CD4-positive, alpha-beta T cell treated with Interleukin-17A for 4 hours (primary cell): Measurements from ENCODE around the gene DIP2C.
"Not testable (repeated sequence)": the region's sequence is repeated elsewhere in the genome, so short reads cannot be mapped to it uniquely, and the experiment has no call there.

ENCODE experiments used
- DNase-seq: peaks from one replicate; pipeline ENCODE4 v3.0.0-alpha.2; 2020; ENCODE audit warnings: mixed read lengths

DIP2C gene

DNA sequence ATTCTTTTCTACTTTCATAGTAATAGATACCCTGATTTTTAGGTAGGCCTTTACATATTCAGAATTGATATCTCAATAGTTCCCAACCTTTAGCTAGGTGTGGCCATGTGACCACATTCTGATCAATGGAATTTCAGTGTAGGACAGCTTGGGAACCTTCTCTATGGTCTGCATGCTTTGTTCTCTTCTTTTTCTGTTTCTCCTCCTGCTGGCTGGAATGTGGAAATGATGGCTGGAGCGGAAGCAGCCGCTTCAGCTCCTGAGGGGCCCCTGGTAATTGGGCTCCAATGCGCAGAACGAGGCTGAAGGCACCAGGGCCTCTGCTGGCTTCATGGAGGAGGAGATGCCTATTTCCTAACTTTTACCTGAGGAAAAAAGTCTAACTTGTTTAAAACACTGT is 401.7 kb downstream of the DIP2C start:
- no peak for DNase-seq

GRCh38 chr10:287026-287709 is 402.3 kb downstream of the DIP2C start:
- DNase-seq: no peak

DNA sequence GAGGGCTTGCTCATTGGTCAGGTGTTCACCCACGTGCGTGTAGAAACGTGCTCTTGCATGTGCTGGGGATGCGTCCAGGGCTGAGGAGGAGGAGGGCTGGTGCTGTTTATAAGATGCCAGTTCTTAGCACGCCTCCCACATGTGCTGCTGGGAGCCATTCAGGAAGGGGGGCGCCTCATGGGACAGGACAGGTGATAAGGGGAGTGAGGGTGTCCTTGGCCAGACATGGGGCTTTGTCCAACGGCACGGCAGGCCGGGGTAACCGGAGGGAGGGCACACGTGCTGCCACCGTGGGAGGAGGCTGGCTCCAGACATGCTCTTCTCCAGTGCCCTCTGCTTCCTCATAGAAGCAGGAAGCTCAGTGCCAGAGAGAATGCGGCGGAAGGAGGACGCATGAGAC is 404.3 kb downstream of the DIP2C start:
- DNase-seq: no peak

DNA sequence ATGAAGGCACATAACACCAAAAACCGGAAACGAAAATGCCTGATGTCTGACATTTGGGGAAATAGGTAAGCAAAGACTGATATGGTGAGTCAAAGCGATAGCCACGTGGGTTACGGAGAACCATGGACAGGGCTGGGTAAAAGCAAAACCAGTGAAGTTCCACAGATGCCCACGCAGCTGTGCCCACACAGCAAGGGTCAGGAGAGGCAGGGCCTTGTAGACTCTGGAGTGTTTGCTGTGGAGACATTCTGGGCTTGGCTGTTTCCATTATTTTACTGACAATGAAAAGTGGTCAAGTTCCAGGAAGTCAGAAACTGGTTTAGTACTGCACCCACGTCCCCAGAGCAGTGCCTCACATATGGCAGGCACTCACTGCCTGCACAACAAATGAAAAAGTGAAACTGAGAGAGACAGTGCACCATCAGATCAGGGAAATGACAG is 405.5 kb downstream of the DIP2C start:
- no peak for DNase-seq

- no peak for DNase-seq
Observed at GRCh38 chr10:283140-283479, 406.4 kb downstream of the DIP2C start.

- DNase-seq: no peak
Observed at GRCh38 chr10:282294-283139, 407.0 kb downstream of the DIP2C start.

DNA sequence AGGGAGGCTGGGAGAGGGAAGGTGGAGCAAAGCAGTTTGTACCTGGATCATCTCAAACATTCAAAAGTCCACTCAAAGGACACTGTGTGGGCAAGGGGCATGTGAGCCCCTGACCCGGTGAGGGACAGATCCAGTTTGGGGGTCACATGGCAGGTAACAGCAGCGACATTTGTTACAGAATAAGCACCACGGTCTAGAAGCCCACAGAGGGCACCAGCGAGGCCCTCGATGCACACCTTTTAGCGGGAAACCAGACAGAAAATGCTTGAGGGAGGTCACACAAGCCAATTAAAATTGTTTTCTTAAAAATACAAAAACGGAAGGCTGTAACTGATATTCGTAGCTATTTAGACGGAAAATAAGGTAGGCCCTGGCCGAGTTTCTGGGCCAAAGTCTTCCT is 409.8 kb downstream of the DIP2C start:
- no peak for DNase-seq

GRCh38 chr10:279232-279631 is 410.2 kb downstream of the DIP2C start:
- no peak for DNase-seq

- no peak for DNase-seq
Observed at GRCh38 chr10:278707-279106, 410.8 kb downstream of the DIP2C start.

DNA sequence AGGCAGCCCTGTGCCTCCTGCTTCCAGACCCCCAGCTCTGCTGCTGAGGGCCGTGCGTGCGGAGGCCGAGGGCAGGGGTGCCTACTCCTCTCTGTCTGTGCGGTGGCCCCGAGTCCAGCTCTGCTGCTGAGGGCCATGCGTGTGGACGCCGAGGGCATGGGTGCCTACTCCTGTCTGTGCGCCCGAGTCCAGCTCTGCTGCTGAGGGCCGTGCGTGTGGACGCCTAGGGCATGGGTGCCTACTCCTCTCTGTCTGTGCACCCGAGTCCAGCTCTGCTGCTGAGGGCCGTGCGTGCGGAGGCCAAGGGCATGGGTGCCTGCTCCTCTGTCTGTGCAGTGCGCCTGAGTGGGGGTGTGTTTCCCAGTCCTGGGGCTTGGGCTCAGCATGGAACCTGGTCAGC is 411.5 kb downstream of the DIP2C start:
- DNase-seq: no peak

DNA sequence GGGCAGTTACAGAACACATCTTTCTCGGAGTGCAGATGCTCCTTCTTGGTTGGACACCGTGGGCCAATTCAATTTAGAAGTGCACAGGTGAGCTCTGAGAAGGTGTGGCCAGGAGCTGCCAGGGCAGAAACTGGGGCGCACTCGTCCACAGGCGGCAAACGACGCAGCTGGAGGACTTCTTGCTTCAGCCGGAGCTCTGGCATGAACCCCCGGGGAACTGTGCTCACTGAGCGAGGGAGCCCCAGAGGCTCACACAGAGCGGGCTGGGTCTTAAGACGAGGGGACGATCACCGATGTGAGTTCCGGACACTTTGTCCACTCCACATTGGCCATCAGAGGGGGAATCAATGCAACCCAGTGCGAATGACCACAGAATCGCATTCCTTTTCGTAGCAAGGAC is 413.8 kb downstream of the DIP2C start:
- no peak for DNase-seq

DNA sequence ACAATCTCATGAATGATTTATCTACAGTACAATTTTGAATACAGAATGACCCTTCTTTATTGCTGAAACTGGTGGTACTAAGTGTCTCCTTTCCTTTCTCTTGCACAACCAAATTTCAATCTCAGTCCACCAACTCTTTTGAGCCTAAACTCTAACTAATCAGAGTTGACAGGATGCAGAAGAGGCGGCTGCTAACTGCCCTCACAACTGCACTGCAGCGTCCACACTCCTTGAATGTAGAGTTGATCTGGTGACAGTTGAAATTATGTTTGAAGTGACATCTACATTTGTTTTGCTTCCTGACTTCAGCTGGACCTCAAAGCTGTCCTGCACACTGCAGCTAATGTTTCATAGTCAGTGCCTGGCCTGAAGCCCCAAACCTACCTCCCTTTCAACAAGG is 414.6 kb downstream of the DIP2C start:
- no peak for DNase-seq

DNA sequence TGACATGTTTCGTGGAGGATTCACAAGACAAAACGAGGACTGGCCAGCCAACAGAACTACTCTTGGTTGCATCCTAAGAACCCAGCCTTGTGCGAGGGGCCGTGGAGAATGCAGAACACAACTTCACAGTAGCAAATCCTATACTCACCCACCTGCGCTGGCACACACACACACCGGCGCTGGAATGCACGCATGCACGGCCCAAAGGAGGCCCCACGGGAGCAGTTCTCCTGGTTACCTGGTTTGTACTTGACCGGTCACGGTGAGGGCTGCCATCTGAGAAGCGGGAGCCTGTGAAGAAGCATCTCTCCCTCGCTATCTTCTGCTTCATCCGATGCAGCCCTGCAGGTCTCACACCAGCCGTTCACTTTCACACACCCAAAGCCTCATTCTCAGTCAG is 416.4 kb downstream of the DIP2C start:
- DNase-seq: no peak

DNA sequence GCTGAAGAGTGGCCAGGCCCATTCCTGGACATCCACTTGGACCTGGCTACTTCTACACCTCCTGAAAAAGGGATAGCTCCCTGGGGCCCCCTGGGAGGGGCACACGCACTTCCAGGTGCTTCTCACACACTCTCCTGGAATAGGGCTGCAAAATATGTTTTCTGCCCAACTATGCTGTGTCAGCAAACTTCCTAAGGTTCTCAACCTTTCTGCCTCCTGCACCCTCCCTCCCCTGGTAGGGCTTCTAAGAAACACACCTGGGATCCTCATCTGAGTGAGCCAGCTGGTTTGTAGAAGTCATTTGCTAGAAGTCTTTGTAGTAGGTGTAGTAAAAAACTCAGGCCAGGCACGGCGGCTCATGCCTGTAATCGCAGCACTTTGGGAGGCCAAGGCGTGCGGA is 417.7 kb downstream of the DIP2C start:
- no peak for DNase-seq

DNA sequence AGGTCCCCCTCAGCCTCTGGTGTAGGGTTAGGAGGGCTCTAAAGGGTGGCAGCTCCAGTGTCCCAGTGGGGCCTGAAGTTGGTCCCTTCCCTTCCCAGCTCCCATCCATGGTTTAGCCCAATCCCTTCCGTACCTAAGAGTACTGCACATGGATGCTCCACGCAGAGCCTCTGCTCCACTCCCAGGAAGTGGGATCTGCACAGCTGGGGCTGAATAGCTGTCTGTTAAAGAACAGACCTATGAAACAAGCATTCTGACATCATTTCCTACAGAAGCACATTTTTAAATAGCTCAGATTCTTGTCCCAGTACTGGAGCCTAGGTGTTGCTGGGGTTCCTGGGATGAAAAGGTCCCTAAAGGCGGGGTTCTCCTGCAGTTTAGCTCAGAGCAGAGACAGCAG is 418.3 kb downstream of the DIP2C start:
- no peak for DNase-seq

DNA sequence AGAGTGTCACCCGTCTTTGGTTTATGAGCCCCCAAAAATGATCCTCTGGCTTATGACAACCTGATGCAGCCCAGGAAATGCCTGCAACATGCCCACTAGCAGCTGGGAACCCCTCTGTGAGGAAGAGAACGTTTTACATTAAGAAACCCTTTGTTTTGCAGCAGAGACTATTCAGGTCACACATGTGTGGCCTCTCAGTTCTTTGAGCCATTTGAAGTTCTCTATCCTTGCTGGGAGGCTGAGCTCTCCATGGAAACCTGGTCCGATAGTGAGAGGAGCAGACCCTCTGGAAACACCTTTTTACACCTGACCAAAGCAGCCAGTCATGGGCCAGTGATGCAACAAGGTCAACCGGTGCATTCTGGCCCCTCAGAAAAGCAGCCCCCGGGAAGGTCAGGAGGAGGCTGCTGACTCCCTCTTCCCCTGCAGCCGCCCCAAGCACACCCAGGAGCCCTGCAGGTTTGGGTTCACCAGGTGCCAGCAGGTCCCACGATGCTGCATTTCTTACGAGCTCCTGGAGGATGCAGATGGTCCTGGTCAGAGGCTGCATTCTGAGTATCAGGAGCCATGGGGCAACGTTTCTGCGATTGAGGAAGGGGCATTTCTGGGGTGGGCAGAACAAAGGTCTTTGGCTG is 419.9 kb downstream of the DIP2C start:
- DNase-seq: no peak

GRCh38 chr10:267705-268104 is 421.8 kb downstream of the DIP2C start:
- no peak for DNase-seq

DNA sequence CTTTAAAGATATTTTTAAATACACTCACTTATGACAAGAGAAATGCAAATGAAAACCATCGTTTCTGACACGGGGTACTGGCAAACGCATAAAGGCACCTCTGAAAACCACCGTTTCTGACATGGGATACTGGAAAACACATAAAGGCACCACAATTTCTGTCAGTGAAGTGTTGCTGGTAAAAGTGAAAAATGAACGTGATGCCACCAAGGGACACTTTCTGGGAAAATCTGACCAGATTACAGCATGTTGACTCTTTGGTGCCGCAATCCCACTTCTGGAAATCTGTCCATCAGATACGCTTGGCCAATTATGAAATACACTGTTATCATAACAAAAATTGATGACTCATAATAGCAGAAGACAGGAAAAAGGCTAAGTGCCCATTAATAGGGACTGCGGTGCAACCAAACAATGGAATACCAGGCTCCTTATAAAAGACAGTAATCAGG is 422.5 kb downstream of the DIP2C start:
- no peak for DNase-seq

DNA sequence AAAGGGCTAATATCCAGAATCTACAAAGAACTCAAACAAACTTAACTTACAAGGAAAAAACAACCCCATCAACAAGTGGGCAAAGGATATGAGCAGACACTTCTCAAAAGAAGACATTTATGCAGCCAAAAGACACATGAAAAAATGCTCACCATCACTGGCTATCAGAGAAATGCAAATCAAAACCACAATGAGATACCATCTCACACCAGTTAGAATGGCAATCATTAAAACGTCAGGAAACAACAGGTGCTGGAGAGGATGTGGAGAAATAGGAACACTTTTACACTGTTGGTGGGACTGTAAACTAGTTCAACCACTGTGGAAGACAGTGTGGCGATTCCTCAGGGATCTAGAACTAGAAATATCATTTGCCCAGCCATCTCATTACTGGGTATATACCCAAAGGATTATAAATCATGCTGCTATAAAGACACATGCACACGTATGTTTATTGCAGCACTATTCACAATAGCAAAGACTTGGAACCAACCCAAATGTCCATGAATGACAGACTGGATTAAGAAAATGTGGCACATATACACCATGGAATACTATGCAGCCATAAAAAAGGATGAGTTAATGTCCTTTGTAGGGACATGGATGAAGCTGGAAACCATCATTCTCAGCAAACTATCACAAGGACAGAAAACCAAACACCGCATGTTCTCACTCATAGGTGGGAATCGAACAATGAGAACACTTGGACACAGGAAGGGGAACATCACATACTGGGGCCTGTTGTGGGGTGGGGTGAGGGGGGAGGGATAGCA is 423.5 kb downstream of the DIP2C start:
- not testable (repeated sequence) for DNase-seq

DNA sequence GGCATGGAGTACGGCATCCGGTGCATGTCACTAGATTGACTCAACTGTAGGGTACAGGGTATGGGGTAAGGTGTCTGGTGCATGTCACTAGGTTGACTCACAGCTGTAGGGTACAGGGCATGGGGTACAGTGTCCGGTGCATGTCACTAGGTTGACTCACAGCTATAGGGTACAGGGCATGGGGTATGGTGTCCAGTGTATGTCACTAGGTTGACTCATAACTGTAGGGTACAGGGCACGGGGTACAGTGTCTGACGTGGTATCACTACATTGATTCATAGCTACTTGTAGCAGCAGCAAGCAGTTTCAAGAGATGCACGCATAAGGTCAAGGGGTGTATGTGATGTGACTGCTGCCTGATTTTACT is 424.4 kb downstream of the DIP2C start:
- DNase-seq: not testable (repeated sequence)

GRCh38 chr10:264160-265073 is 425.1 kb downstream of the DIP2C start:
- DNase-seq: not testable (repeated sequence)

DNA sequence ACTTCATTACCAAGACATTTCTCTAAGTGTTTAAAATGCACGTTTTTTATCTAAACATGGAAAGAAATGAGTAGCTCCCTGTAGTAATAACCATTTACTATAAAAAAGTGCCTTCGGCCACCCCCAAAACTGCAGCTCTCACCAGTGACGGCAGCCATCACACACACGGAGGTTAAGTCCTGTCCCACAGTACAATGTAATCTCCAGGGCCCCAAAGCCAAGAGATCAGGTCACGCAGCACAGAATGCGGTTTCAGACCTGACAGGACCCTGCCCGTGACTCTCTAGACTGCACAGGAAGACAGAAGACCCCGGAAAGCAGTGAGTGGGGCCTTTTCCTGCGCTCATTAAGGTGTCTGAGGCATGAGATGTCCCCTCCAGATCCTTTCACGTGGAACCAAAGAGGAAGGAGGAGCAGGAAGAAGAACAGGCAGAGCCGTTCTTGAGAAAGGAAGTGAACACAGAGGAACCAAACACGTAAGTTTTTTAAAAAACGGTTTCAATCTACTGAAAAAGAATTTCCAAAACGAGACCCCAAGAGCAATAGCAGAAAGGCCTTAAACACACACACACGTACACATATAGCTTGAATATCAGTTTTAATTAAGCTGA is 428.5 kb downstream of the DIP2C start:
- DNase-seq: no peak
